ENCODE measurements around the gene MOB3B. TPM values are rescaled to one million over a fixed set of nuclear protein-coding genes. Genes with fewer than 3 reads are reported as not detected.

Gene MOB3B
- total RNA-seq, 3 donors from 2014 or later = 12.8 to 19.3 (median 13.1) TPM

DNA sequence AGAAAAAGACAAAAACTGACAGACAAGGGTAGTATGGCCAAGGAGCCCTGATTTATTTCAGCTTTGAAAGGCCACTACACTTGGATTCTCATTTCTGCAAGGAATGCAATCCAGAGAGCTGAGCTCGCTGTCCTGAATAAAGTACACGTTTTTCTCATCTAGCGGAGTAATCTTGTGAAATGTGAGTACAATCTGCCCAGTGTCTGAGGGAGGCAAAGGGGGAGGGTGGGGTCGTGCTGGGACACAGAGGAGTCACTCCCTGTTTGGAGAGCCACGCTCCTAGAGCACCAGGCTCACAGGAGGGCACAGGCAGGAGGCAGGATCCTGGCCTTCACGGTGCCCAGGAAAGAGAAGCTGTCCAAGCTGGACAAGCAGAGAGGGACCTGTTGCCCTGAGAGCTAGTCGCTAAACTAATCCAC is 56.5 kb downstream of the MOB3B start:
- H3K27me3 ChIP-seq = no peaks in the 10 kb centered on the region
- TF ChIP-seq POLR2AphosphoS5 (IDR thresholded peaks at IDR 0.05) (peak; percentile 39 to 89 (median 51)), POLR2A (IDR thresholded peaks at IDR 0.05) (no peak)
- intact Hi-C loops (cut with DNase I; ENCODE audit: low total_unique reads) = no loop called here
- H3K9me3 ChIP-seq = no peaks in the 10 kb centered on the region
- DNase-seq (ENCODE audit: low spot score in 2 of 2) = peak in 1 of 2 donors; percentile 62
- H3K36me3 ChIP-seq = no peaks in the 10 kb centered on the region
- peak overlapping the region; percentile 80 to 85 for H3K27ac ChIP-seq
- H3K4me1 ChIP-seq = peaks cover 4 to 10% of the 10 kb centered on the region in 2 donors
- no peak overlapping the region for H3K4me3 ChIP-seq

DNA sequence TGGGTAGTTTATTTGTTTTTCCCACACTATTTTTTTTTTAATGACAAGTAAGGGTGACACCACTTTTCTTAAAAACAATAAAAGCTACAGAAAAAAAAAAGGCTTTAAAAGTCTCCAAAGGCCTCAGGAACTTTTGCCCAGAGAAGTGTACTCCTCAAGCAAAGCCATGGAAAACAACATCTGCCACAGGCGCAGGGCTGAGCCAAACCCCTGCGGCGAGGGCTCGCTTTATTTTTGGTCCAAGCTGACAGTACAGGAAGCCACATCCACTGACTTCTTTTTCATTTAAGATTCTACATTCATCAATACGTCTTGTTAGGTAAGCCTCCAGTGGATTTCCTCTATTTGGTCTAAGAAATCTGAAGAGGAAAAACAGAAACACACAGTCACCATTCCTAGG is 57.4 kb downstream of the MOB3B start:
- Histone ChIP-seq H3K36me3 (no peaks in the 10 kb centered on the region), H3K4me1 (peaks cover 4 to 10% of the 10 kb centered on the region in 2 donors), H3K9me3 (no peaks in the 10 kb centered on the region), H3K4me3 (no peak overlapping the region), H3K27me3 (no peaks in the 10 kb centered on the region), H3K27ac (peak overlapping the region in 1 of 2 donors; percentile 80)
- TF ChIP-seq, protein P1, sequence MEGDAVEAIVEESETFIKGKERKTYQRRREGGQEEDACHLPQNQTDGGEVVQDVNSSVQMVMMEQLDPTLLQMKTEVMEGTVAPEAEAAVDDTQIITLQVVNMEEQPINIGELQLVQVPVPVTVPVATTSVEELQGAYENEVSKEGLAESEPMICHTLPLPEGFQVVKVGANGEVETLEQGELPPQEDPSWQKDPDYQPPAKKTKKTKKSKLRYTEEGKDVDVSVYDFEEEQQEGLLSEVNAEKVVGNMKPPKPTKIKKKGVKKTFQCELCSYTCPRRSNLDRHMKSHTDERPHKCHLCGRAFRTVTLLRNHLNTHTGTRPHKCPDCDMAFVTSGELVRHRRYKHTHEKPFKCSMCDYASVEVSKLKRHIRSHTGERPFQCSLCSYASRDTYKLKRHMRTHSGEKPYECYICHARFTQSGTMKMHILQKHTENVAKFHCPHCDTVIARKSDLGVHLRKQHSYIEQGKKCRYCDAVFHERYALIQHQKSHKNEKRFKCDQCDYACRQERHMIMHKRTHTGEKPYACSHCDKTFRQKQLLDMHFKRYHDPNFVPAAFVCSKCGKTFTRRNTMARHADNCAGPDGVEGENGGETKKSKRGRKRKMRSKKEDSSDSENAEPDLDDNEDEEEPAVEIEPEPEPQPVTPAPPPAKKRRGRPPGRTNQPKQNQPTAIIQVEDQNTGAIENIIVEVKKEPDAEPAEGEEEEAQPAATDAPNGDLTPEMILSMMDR (IDR thresholded peaks at IDR 0.05) = no peak
- TF ChIP-seq POLR2AphosphoS5 (IDR thresholded peaks at IDR 0.05) (no peak), POLR2A (IDR thresholded peaks at IDR 0.05) (no peak)
- DNase-seq (ENCODE audit: low spot score in 2 of 2) = peak in 1 of 2 donors; percentile 55
- intact Hi-C loops (cut with DNase I; ENCODE audit: low total_unique reads) = no loop called here

DNA sequence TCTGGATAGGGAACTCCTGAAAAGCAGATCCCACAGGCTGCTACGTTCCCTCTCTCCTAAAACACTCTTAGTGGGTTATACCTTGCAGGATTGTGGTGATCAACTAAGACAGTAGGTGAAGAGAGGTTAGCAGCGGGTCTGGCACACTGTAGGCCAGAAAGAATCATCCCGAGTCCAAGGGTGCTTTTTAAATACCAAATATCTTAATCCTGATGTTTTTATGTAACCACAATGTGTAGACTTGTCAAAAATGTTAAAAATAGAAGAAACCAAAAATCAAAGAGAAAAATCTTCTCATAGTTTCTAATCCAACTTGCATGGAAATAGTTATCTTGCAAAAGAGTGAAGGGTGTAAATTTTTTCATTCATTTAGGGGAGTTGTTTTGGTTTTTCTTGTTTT is 57.8 kb downstream of the MOB3B start:
- H3K27ac ChIP-seq = peak overlapping the region; percentile 53 to 73
- DNase-seq (ENCODE audit: low spot score in 2 of 2) = no peak
- H3K4me3 ChIP-seq = no peak overlapping the region
- peaks cover 4 to 14% of the 10 kb centered on the region in 2 donors for H3K4me1 ChIP-seq
- intact Hi-C loops (cut with DNase I; ENCODE audit: low total_unique reads) = no loop called here
- H3K27me3 ChIP-seq = no peaks in the 10 kb centered on the region
- no peaks in the 10 kb centered on the region for H3K36me3 ChIP-seq
- TF ChIP-seq POLR2A (IDR thresholded peaks at IDR 0.05) (no peak), POLR2AphosphoS5 (IDR thresholded peaks at IDR 0.05) (no peak)
- TF ChIP-seq, protein P1 (IDR thresholded peaks at IDR 0.05) = no peak
- H3K9me3 ChIP-seq = no peaks in the 10 kb centered on the region

DNA sequence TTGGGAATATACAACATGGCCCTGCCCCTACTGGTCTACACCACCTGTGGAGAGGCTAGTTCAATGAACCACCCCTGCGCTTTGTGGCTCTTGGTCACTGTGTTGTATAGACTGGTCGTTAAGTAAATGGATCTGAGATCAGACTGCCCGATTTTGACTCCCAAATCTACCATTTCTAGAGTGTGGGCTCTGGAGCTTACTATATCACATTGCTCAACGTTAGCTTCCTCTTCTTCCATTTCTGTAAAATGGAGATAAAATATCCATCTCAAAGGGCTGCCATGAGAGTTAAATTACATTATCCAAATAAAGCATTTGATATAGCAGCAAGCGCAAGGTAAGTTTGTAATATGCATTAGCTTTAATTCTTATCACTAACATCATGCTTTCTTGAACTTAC is 58.2 kb downstream of the MOB3B start:
- H3K27me3 ChIP-seq = no peaks in the 10 kb centered on the region
- no peaks in the 10 kb centered on the region for H3K9me3 ChIP-seq
- no peaks in the 10 kb centered on the region for H3K36me3 ChIP-seq
- DNase-seq (ENCODE audit: low spot score in 2 of 2) = no peak
- peaks cover 4 to 14% of the 10 kb centered on the region in 2 donors for H3K4me1 ChIP-seq
- intact Hi-C loops (cut with DNase I; ENCODE audit: low total_unique reads) = no loop called here
- H3K4me3 ChIP-seq = no peak overlapping the region
- TF ChIP-seq, protein P1 (IDR thresholded peaks at IDR 0.05) = no peak
- no peak for TF ChIP-seq POLR2AphosphoS5 (IDR thresholded peaks at IDR 0.05)
- TF ChIP-seq POLR2A (IDR thresholded peaks at IDR 0.05) = no peak
- H3K27ac ChIP-seq = peak overlapping the region; percentile 53 to 73

DNA sequence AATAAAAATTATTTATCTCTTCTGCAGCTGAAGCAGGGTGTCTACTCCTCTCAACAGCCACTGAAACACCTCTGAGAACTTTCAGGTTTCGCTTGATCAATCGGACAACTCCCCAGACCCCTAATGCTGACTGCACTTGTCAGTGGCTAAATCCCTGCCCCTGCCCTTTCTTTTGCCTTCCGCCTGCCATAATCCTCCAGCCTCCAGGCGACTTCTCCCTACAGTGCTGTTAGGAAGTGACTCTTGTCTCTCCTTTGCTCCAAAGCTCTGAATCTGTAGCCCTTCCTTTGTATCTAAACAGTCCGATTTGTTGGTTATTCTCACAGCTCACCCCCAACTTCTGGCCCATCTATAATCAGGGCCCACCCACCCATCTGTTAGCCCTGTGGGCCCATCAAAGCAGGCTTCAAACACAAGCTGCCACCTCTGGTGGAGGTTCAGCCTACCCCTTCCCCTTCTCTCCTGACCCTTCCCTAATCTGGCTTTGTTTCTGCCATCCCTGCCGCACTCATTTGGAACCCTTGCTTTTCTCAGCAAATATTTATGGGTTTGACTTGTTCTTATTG is 59.2 kb downstream of the MOB3B start:
- no peak for DNase-seq (ENCODE audit: low spot score in 2 of 2)
- H3K27ac ChIP-seq = peak overlapping the region; percentile 53 to 73
- intact Hi-C loops (cut with DNase I; ENCODE audit: low total_unique reads) = loop anchor here (1.0 kb wide), 1 partner anchor 19 kb away; no protein-coding TSS in a partner anchor
- no peak overlapping the region for H3K4me3 ChIP-seq
- peaks cover 4 to 14% of the 10 kb centered on the region in 2 donors for H3K4me1 ChIP-seq
- H3K27me3 ChIP-seq = no peaks in the 10 kb centered on the region
- H3K36me3 ChIP-seq = no peaks in the 10 kb centered on the region
- TF ChIP-seq, protein P1 (IDR thresholded peaks at IDR 0.05) = no peak
- TF ChIP-seq POLR2AphosphoS5 (IDR thresholded peaks at IDR 0.05) = no peak
- no peak for TF ChIP-seq POLR2A (IDR thresholded peaks at IDR 0.05)
- no peaks in the 10 kb centered on the region for H3K9me3 ChIP-seq
